Hematopoietic multipotent progenitor cell (in vitro differentiated cells): ENCODE data around the gene MILR1. TPM values are rescaled to one million over a fixed set of nuclear protein-coding genes. Genes with fewer than 3 reads are reported as not detected.
"Not testable (repeated sequence)": the region's sequence is repeated elsewhere in the genome, so short reads cannot be mapped to it uniquely, and the experiment has no call there.

ENCODE experiments used
- DNase-seq, 3 donors: peaks; one replicate each; pipeline ENCODE4 v3.0.0-alpha.2; 2011 to 2015; ENCODE audit warnings: low read depth in 2 of 3, low spot score in 2 of 3
- total RNA-seq: library from RNA; depleted of rRNA; stranded (reverse); fragments of >200 nt; gene quantifications from one replicate; pipeline ENCODE4 v1.2.3, GENCODE V29; 2012

Gene MILR1, protein sequence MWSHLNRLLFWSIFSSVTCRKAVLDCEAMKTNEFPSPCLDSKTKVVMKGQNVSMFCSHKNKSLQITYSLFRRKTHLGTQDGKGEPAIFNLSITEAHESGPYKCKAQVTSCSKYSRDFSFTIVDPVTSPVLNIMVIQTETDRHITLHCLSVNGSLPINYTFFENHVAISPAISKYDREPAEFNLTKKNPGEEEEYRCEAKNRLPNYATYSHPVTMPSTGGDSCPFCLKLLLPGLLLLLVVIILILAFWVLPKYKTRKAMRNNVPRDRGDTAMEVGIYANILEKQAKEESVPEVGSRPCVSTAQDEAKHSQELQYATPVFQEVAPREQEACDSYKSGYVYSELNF
- 5.7 TPM for total RNA-seq

DNA sequence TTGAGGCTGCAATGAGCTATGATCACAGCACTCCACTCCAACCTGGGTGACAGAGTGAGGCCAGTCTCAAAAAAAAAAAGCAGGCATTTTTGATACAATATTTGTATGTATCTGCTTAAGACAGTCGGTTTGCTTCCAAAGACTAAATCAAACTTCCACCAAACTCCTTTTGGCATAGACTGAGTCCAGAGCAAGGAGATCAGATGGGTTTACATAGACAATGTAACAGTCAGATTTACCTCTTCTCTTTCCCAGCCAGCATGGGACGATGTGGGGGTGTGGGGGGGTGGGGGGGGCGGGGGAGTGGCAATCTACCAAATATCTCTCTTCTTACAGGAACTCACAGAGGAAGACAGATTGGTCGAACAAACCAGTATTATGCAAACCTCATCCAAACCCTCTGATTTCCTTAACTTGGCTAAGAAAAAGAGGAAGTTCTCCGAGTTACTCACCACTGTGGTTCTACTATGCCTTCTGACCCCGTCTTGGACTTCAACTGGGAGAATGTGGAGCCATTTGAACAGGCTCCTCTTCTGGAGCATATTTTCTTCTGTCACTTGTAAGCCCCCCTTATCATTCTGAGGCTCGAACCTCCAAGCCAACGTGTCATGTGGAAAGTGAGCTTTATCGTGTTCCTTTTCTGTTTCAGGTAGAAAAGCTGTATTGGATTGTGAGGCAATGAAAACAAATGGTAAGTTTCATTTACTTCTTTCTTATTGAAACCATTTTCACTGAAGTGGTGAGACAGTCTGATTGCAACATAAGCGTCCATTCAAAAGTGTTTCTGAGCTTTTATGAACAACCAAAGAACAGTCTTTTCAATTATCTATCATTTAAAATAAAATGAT is at the start of gene MILR1:
Gene MILR1, plus strand, starts transcription at position 451 of the 848 bp plus-strand sequence. Its CDS starts 54 bp downstream, at position 505.
- DNase-seq: peak in 2 of 3 donors; percentile 93 to 98

DNA sequence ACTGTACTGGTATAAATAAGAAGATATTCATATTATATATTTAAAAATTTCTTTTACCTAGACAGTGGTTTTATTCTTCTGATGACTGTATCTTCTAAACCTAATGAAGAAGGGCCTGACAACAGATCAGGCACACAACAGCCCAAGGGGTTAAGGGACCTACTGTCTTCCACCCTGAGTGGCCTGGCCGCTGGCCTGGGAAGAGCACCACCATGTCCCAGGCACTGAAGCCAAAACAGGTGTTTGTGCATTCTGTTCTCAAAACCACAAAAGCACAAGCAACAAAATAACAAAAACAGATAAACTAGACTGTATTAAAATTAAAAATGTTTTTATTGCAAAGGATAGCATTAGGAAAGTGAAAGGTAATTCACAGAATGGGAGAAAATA is 49.2 kb upstream of the MILR1 start:
- DNase-seq: no peak

DNA sequence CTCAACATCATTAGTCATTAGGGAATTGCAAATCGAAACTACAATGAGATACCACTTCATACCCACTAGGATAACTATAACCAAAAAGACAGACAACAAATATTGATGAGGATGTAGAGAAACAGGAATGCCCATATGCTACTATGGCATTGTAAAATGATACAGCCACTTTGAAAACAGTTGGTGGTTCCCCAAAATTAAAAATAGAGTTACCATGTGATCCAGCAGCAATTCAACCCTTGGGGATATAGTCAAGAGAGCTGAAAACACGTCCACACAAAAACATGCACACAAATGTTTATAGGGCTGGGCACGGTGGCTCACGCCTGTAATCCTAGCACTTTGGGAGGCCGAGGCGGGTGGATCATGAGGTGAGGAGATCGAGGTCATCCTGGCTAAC is 48.3 kb upstream of the MILR1 start:
- peak in 1 of 3 donors; percentile 36 for DNase-seq

DNA sequence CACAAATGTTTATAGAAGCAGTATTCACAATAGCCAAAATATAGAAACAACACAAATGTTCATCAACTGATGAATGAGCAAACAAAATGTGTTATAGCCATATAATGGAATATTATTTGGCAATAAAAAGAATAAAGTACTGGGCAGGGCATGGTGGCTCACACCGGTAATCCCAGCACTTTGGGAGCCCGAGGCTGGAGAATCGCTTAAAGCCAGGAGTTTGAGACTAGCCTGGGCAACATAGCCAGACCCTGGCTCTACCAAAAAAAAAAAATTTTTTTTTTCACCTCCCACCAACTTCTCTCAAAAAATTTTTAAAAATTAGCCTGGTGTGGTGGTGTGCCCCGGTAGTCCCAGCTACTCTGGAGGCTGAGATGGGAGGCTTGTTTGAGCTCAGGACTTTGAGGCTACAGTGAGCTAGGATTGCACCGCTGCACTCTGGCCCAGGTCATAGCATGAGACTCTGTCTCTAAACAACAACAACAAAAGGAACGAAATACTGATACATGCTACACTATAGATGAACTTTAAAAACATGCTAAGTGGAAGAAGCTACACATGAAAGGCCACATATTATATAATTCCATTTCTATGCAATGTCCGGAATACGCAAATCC is 47.6 kb upstream of the MILR1 start:
- no peak for DNase-seq

DNA sequence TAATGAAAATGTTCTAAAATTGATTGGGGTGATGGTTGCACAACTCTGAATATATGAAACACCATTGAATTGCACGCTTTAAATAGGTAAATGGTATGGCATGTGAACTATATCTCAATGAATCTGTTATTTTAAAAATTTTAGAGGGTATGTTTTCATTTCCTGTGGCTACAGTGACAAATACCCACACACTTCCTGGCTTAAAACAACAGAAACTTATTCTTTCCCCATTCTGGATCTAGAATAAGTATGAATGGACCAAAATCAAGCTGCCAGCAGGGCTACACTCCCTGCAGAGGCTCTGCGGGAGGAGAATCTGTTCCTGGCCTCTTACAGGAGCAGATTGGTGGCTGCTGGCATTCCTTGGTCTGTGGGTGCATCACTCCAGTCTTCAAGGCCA is 47.0 kb upstream of the MILR1 start:
- no peak for DNase-seq

DNA sequence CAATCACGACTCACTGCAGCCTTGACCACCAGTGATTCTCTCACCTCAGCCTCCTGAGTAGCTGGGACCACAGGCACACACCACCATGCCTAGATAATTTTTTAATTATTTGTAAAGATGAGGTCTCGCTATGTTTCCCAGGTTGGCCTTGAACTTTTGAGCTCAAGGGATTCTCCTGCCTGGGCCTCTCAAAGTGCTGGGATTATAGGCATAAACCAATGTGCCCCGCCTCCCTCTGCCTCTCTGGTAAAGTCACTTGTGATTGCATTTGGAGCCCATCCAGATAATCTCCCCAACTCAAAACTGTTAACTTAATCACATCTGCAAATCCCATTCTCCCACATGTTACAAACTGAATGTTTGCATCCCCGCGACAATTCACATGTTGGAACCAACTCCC is 46.4 kb upstream of the MILR1 start:
- DNase-seq: no peak

DNA sequence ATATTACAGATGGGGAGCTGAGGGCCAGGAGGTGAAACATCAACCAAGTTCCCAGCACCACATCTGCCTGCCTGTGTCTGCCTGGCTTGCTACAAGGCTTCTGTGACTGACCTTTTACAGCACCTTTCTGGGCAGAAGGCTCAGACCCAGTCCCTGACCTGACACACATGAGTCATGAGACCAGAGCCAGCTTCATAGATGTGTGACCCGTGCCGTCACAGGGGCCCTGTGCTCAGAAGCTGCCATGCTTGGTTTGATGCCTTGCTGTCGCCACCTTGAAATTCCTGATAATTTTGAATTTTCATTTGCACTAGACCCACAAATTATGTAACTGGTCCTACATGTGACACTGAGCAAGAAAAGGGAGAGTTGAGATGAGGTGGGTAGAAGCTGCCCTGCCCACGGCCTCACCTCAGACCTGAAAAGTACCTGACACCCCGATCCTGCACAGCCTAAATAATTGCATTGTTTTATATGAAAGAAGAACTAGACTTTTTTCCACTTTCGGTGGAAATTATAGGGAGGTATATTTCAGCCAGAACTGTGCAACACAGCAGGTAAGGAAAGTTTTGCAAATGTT is 44.9 kb upstream of the MILR1 start:
- no peak for DNase-seq

DNA sequence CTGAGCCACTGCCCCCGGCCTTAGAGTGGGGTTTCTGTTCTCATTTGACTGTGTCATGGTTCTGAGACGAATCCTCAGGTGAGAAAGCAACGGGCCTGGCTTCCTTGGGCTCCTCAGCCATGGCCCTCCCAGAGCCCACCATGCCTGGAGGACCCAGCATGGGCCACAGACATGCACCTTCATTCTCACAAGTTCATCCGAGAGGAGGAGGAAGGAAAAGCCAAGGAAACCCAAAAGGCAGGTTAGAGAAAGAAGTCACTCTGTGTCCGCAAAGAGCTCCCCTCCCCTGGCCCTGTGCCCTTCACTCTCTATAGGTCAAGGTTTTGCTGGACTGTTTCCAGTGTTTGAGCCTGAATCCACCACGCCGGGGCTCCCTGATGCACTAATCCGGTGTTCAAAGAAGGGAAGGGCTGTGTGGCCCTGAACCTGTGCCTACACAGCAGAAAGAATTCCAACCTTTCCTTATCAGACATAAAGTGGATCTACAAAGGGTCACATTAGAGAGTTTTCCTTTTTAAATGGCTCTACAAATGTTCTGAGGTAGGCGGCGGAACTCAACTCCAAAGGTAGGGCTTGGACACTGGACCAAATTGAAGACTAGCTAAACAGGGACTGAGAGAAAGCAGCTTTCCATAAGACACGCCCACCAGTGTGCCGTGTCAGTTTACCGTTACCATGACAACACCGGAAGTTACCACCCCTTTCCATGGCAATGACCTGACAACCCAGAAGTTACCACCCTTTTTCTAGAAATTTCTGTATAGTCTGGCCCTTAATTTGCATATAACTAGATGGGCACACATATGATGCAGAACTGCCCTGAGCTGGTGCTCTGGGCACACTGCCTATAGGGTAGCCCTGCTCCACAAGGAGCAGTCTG is 42.4 kb upstream of the MILR1 start:
- DNase-seq: peak in 1 of 3 donors; percentile 54

DNA sequence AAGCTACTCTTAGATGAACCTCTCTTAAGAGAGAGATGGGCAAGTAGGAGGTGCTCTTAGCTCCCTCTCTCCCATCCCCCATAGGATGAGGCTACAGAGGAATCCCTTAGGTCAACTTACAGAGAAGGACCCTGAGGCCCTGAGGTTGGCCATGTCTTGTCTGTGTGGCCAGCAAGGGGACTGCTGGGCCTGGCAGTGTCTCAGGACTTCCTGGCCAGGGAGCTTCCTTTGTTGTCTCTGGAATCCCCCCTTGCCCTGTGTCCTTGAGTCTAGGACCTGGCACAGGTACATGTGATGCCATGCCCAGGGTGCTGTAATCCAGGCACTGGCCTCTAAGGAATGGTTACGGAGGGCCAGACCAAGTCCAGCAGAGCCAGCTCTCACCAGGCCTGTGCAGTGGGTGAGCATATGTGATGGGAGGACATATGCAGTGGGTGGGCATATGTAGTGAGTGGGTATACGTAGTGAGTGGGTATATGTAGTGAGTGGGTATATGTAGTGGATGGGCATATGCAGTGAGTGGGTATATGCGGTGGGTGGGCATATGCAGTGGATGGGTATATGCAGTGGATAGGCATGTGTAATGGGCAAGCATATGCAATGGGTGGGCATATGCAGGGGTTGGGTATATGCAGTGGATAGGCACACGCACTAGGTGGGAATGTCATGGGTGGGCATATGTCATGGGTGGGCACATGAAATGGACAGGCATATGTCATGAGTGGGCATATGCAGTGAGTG is 38.0 kb upstream of the MILR1 start:
- no peak for DNase-seq

DNA sequence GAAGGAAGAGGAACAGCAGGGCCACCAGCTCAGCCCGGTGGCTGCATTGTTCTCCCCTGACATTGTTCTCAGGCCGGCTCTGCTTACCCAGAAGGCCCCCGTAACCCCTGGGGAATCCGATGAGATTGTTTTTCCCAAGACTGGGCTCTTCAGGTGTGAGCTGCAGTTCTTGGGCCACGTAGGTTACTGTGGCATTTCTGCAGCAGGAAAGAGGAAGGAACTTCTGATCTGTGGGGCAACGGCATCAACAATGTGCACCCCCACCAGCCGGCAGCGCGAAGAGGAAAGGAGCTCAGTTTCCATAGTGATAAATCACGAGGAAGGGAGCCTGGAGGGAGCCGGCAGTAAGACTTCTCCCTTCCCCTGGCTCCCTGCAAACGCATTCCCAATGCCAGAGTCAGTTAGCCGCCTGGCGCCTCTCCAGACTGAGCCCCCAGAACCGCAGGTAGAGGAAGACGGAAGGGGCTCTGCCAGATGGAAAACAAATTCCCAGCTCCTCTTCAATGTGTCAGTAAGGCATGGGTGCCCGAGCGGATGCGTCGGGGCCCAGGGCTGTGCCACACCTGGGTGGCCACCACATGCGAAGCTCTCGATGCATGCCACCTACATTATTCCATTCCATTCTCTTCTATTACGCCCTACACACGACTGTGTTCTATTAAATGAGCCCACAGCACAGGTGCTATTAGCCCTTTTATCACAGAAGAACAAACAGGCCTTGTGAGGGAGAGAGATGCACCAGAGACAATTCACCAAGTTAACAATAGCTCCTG is 36.7 kb upstream of the MILR1 start:
- peak in 2 of 3 donors; percentile 73 to 83 for DNase-seq

DNA sequence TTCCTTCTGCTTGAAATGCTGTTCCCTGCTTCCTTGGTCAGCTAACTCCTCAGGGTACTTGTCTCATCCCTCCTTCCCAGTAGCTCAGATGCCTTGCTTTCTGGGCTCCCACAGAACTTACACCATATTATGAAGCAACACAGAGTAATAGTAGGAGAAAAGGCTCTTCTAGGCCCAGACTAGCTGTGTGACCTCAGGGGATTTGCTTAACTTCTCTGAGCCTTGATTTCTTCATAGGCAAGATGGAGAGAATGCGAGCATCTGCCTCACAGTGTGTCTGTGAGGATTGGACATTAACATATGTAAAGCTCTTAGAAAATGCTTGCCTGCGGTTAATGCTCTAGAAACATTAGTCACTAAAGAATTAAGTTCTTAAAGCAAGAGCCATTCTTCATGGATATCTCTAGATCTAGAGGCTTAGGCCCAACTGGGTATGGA is 36.0 kb upstream of the MILR1 start:
- DNase-seq: no peak

DNA sequence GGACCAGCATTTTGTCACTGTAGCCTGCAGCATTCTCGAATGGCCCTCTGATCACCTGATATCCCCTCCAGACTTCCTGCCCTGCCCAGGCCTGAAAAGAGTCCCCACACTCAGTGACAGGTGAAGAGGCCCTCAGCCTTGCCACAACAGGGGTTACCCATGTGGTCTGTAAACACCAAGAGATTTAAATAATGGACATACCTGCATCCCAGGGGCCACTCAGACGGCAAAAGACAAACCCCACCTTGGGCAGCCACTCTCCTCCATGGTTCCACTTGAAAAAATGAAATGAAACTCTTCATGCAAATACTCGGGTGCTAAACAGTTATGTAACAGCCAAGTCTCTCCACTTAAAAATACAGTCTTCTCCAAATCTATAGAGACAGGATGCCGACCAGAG is 35.4 kb upstream of the MILR1 start:
- no peak for DNase-seq

DNA sequence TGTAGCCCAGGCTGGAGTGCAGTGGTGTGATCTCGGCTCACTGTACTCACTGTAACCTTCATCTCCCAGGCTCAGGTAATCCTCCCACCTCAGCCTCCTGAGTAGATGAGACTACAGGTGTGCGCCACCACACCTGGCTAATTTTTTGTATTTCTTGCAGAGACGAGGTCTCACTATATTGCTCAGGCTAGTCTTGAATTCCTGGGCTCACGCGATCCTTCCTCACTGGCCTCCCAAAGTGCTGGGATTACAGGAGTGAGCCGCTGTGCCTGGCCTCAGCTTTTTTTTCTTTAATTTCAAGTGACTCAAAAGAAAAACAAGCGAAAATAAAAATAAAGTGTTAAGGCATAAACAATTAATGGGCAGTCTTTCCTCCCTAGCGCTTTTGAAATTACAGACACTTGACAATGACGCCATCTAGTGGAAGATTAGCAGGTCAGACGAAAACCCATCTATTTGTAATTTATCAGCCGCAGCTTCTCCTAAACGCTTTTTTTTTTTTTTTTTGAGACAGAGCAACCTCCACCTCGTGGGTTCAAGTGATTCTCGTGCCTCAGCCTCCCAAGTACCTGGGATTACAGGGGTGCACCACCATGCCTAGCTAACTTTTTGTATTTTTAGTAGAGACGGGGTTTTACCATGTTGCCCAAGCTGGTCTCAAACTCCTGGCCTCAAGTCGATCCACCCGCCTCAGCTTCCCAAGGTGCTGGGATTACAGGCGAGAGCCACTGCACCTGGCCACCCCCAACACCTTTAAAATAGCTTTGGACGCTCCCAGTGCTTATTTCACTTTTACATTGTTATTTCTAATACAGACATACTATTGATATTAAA is 30.2 kb upstream of the MILR1 start:
- peak in 2 of 3 donors; percentile 71 to 91 for DNase-seq

DNA sequence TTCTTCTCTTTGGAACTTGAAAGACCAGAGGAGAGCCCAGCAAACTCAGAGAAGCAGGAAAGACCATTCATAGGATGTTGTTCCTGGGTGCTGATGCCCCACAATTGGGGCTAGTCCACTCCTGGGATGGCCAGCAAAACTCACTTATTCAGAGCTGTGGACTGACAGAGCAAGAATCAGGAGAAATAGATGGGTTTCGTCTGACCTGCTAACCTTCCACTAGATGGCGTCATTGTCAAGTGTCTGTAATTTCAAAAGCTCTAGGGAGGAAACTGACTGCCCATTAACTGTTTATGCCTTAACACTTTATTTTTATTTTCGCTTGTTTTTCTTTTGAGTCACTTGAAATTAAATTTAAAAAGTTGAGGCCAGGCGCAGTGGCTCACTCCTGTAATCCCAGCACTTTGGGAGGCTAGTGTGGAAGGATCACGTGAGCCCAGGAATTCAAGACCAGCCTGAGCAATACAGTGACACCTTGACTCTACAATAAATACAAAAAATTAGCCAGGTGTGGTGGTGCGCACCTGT is 28.7 kb upstream of the MILR1 start:
- DNase-seq: peak; percentile 41 to 93 (median 71)

DNA sequence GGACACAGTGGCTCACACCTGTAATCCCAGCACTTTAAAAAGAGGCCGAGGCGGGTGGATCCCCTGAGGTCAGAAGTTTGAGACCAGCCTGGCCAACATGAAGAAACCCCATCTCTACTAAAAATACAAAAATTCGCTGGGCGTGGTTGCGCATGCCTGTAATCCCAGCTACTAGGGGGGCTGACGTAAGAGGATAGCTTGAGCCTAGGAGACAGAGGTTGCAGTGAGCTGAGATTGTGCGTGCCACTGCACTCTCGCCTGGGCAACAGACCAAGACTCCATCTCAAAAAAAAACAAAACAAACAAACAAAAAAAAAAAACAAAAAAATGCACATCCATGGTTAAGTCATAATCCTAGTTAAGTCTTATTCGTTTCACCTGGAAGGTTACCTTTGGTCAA is 26.8 kb upstream of the MILR1 start:
- not testable (repeated sequence) for DNase-seq

DNA sequence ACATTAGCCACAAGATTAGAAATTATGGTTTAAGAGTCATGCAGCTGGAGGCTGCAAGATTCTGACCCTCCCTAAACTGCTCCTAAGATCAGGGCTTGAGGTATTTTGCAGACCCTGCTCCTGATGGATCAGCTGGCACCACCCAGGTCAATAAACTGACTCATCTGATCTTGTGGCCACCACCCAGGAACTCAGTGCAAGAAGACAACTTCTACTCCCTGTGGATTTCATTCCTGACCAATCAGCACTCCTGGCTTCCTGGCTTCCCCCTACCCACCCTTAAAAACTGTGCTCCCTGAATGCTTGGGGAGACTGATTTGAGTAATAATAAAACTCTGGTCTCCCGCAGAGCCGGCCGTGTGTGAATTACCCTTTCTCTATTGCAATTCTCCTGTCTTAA is 25.0 kb upstream of the MILR1 start:
- no peak for DNase-seq

DNA sequence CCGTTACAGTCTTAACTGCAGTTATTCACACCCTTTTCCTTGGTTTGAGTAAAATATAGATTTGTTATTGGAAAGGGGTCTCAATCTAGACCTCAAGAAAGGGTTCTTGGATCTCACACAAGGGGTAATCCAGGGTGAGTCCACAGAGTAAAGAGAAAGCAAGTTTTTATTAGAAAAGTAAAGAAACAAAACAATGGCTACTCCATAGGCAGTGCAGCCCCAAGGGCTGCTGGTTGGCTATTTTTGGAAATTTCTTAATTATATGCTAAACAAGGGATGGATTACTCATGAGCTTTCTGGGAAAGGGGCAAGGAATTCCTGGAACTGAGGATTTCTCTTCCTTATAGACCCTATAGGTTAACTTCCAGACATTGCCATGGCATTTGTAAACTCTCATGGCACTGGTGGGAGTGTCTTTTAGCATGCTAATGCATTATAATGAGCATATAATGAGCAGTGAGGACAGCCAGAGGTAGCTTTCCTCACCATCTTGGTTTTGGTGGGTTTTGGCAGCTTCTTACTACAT is 24.5 kb upstream of the MILR1 start:
- DNase-seq: no peak
